Ascending aorta (tissue), 2 donors: ENCODE results near the gene LMTK2. TPM values are rescaled to one million over a fixed set of nuclear protein-coding genes. Genes with fewer than 3 reads are reported as not detected.
A peak's percentile ranks its signal among the peaks of the same experiment; 100 is the strongest.

Experiments used
- DNase-seq, 2 donors: peaks; one replicate each; pipeline ENCODE4 v3.0.0-alpha.2; 2019; ENCODE audit warnings: low spot score in 2 of 2
- H3K27ac ChIP-seq, 2 donors: fragments of 200-600 bp; sonication (generic); one replicate each; pipeline ENCODE4 v1.5.1; 2016 to 2017; ENCODE audit warnings: mild to moderate bottlenecking in 1 of 2
- H3K27me3 ChIP-seq: fragments of 200-600 bp; sonication (generic); one replicate; pipeline ENCODE4 v1.5.1; 2017
- H3K36me3 ChIP-seq, 2 donors: fragments of 200-600 bp; sonication (generic); one replicate each; pipeline ENCODE4 v1.5.1; 2016
- H3K4me1 ChIP-seq, 2 donors: fragments of 200-600 bp; sonication (generic); one replicate each; pipeline ENCODE4 v1.5.1; 2016 to 2017; ENCODE audit warnings: mild to moderate bottlenecking in 1 of 2
- H3K4me3 ChIP-seq, 2 donors: fragments of 200-600 bp; sonication (generic); one replicate each; pipeline ENCODE4 v1.5.1; 2016 to 2017; ENCODE audit warnings: mild to moderate bottlenecking in 1 of 2
- H3K9me3 ChIP-seq, 2 donors: fragments of 200-600 bp; sonication (generic); one replicate each; pipeline ENCODE4 v1.5.1; 2016
- CTCF ChIP-seq, 3 experiments: fragments of 200-600 bp in 2 of 3; fragments of 450-650 bp in 1 of 3; sonication (generic) in 2 of 3; IDR thresholded peaks; one replicate each; pipeline ENCODE4 v1.5.1; 2016 to 2019; ENCODE audit warnings: antibody characterized with exemption in 3 of 3, mild to moderate bottlenecking in 1 of 3, moderate library complexity in 1 of 3
- intact Hi-C: fragments of 100-400 bp; cut with DNase I; formaldehyde crosslinking; loops from one replicate; pipeline ENCODE4 v1.15.1; 2023
- total RNA-seq: library from RNA; depleted of rRNA; stranded (reverse); fragments of >200 nt; gene quantifications from one replicate; pipeline ENCODE4 v1.1.0, GENCODE V29; 2016

LMTK2 gene
- total RNA-seq, 1 donor from 2014 or later, result 11.8 TPM

DNA sequence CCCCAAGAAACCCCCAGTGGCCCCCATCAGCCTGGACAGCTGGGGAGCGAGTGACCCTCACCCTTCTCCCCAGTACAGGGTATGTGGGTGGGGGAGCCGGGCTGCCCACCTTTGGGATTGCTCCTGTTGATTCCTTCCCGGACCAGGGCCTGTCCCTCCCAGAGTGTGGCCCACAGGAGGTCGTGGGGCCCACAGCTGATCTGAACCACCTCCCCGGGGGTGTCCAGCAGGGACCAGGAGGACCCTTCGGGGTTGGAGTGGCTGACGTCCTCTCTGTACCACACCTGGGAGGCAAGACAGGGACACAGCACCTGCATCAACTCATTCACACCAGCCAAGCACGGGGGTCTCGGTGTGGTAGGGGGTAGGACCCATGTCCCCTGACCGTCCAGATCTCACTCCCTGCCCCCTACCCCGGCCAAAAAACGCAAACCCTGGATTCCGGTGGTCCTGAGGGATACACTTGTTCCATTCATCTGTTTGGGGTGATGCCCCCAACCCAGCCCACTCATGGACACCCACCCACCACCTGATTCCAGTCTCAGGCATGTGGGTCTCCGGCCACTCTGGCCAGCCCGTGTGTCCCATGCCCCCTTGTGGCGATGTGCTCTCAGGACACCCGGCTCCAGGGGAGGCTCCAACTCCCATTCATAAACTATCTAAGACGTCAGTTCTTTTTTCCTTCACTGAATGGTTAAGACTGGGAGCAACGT is 134.5 kb downstream of the LMTK2 start:
- H3K27ac ChIP-seq, result no peak overlapping the region
- no peak overlapping the region for H3K4me3 ChIP-seq
- no peaks in the 10 kb centered on the region for H3K9me3 ChIP-seq
- H3K27me3 ChIP-seq, result no peaks in the 10 kb centered on the region
- H3K4me1 ChIP-seq, result no peaks in the 10 kb centered on the region
- H3K36me3 ChIP-seq, result peaks cover 46 to 62% of the 10 kb centered on the region in 2 donors
- no peak for DNase-seq
- peak in 2 of 3 experiments; percentile 42 to 54 for TF ChIP-seq CTCF (IDR thresholded peaks at IDR 0.05)
- intact Hi-C loops, result no loop called here

DNA sequence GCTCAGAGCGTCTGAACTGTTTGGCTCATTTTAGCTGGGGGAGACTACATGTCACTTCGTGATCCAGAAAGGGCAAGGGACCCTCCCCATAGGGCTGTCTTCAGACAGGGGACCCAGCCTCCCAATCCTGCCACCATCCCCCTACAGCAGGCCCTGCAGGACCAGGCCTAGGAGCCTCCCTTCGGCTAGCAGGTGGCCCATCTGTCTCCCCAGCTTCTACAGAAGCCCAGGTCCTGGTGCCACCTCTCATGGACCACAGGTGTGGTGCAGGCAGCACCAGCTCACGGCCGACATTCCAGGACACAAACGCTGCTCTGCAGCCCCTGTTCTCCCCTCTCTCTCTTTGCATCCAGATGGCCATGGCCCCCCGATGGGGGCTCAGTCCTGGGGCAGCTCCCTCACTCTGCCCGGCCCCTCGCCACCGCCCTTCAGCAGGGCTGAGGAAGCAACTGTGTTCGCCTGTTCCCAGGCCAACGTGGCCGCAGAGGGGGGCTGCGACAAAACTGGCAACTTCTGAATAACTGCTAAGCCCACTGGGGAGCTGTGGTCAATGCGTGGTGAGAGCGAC is 135.1 kb downstream of the LMTK2 start:
- Histone ChIP-seq H3K36me3 (peaks cover 46 to 62% of the 10 kb centered on the region in 2 donors), H3K9me3 (no peaks in the 10 kb centered on the region), H3K4me3 (no peak overlapping the region), H3K27ac (no peak overlapping the region), H3K27me3 (no peaks in the 10 kb centered on the region), H3K4me1 (no peaks in the 10 kb centered on the region)
- DNase-seq, result no peak
- TF ChIP-seq CTCF (IDR thresholded peaks at IDR 0.05), result no peak
- intact Hi-C loops, result no loop called here

- H3K36me3 ChIP-seq, result peaks cover 46 to 62% of the 10 kb centered on the region in 2 donors
- no peak for DNase-seq
Measured at GRCh38 chr7:98242342-98242741, 135.7 kb downstream of the LMTK2 start.

DNA sequence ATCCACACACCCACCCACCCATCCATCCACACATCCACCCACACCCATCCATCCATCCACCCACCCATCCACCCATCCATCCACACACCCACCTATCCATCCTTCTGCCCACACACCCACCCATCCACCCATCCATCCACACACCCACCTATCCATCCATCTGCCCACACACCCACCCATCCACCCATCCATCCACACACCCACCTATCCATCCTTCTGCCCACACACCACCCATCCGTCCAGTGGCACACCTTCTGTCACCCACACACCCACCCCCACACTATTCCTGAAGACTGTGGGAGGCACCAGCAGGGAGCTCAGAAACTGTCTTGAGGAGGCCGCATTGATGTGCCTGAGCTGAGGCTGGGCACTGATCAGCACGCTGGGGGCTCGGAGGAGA is 136.3 kb downstream of the LMTK2 start:
- H3K4me1 ChIP-seq, result no peaks in the 10 kb centered on the region
- DNase-seq, result no peak
- H3K9me3 ChIP-seq, result no peaks in the 10 kb centered on the region
- no peaks in the 10 kb centered on the region for H3K27me3 ChIP-seq
- H3K4me3 ChIP-seq, result no peak overlapping the region
- intact Hi-C loops, result no loop called here
- no peak overlapping the region for H3K27ac ChIP-seq
- no peak for TF ChIP-seq CTCF (IDR thresholded peaks at IDR 0.05)
- H3K36me3 ChIP-seq, result peaks cover 45 to 63% of the 10 kb centered on the region in 2 donors

More at GRCh38 chr7:98242342-98242741, 135.7 kb downstream of the LMTK2 start:
- Histone ChIP-seq H3K4me1 (no peaks in the 10 kb centered on the region), H3K9me3 (no peaks in the 10 kb centered on the region), H3K27me3 (no peaks in the 10 kb centered on the region), H3K4me3 (no peak overlapping the region), H3K27ac (no peak overlapping the region)
- no peak for TF ChIP-seq CTCF (IDR thresholded peaks at IDR 0.05)
- intact Hi-C loops, result no loop called here

- DNase-seq, result no peak
- H3K4me3 ChIP-seq, result no peak overlapping the region
- no peaks in the 10 kb centered on the region for H3K4me1 ChIP-seq
- H3K27me3 ChIP-seq, result no peaks in the 10 kb centered on the region
- no peak for TF ChIP-seq CTCF (IDR thresholded peaks at IDR 0.05)
- no peaks in the 10 kb centered on the region for H3K9me3 ChIP-seq
- intact Hi-C loops, result no loop called here
- no peak overlapping the region for H3K27ac ChIP-seq
- peaks cover 34 to 44% of the 10 kb centered on the region in 2 donors for H3K36me3 ChIP-seq
Measured at GRCh38 chr7:98244871-98245270, 138.2 kb downstream of the LMTK2 start.
